Astrocyte (in vitro differentiated cells and primary cell): ENCODE data around the gene WASHC3.

ENCODE experiments used
- CTCF ChIP-seq: IDR thresholded peaks from 2 replicates; pipeline ENCODE4 v1.5.1; 2011; ENCODE audit warnings: low read depth, mild to moderate bottlenecking, inconsistent platforms, low read length, moderate library complexity; ENCODE audit not compliant: insufficient read depth
- EZH2 ChIP-seq: IDR thresholded peaks from 2 replicates; pipeline ENCODE4 v1.6.1; 2012; ENCODE audit warnings: mild to moderate bottlenecking, low read length, inconsistent platforms; ENCODE audit not compliant: insufficient read depth

- TF ChIP-seq CTCF (no peak), EZH2 (no peak)
Observed at GRCh38 chr12:102061096-102061559, 663 bp downstream of the WASHC3 start.
